CMK (cell line): ENCODE results near the gene AQP12A.

Source experiments
- DNase-seq: peaks from one replicate; pipeline ENCODE4 v3.0.0-alpha.2; 2010; ENCODE audit warnings: low read depth

Gene AQP12A

DNA sequence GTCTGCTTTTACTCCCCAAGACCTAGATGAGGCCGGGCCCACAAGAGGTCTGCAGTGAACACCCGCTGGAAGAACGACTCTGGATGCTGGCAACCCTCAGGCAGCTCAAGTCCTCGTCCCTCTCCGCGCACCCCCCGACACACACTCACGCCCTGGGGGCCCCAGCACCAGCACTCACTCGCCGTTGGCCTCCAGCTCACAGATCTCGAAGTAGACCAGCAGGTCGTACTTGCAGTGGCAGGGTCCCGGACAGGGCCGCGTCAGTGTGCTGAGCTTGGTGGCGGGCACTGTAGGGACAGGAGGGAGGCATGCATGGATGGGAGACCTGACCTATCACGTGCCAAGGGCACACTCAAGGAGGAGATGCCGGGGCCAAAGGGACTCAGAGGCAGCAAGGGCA lies 49.4 kb downstream of the AQP12A start:
- no peak for DNase-seq

DNA sequence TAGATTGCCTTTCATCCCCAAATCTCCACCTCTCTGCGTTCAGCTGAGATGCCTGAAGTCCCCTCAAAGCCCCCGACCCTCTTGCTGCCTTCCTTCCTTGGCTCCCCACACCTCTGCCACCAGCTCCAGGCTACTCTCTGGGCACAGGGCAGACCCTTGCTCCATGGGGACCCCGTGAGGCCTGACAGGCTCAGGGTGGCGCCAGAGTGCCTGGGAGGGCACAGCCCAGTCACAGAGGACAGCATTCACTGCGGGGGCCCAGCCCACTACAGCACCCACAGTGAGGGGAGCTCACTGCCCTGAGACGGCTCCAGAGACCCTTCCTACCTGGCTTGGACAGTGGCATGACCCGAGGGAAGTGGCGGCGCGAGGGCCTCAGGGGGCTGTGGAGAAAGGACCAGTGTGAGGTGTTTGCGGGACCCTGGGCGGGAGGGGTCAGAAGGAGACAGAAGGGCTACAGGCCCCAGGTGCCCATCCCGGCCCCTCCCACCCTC lies 51.0 kb downstream of the AQP12A start:
- DNase-seq: no peak

DNA sequence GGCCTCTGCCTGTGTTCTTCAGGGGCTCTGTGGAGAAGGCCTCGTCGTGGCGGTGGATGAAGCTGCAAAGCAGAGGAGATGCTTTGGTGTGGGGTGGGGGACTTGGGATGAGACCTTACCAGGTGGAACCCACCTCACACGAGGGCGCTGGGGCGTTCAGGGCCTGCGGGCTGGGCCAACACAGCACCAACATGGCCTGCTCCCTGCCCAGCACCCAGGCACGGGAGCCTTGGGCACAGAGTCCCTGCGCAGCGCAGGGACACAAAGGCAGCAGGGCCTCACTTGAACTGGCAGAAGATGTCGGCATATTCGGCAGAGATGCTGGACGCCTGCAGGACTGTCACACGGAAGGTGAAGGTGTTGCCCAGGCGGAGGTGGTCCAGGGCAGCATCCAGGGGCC lies 53.8 kb downstream of the AQP12A start:
- DNase-seq: no peak

DNA sequence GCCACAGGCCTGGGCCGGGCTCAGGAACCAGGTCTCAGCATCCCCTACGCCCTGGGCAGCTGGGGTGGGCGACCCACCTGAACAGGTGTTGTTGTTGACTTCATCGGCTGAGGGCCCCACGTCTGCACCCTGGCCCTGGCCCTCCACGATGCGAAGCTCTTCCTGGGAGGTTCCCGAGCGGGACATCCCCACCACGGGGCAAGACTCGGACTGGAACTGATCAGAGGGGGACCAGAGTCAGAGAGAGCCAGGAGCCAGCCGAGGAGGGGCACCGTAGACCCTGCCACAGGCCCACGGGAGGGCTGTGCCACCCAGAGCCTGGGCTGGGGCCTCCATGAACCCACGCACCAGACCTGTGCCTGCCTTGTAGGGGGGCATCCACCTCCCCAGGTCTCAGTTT lies 54.3 kb downstream of the AQP12A start:
- no peak for DNase-seq

DNA sequence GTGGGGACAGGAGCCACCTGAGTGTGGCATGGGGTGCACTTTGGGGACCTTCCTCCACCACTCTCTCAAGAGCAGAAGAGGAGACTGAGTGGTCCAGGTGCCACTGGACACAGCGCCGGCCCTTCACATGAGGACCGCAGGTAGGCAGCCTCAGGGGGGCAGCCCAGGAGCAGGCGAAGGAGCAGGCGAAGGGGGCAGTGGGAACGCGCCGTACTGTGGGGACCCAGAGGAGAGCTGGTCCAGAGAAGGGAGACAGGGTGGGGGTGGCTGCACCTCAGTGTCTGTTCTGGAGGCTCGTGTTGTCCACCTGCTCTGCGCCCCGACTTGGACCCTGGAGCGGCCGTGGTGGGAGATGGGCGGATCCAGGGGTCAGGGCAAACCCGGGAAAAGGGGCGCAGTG lies 55.0 kb downstream of the AQP12A start:
- no peak for DNase-seq

DNA sequence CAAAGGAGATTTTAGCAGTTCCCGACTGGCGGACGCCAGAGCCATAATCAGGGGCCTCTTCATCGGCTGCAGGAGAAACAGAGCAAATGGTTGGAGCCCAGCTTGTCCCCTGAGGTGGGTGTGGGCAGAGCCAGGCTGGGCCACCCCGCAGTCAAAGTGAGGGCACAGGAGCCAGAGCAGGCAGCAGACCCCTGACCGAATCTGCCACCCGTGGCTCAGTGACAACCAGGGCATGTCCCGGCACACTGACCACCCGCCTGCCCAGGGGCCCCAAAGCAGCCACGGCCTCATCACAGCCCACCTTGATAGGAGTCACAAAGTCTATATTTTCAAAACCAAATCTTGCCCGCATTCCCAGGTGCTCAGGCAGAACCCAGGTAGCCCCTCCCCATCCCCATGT lies 55.6 kb downstream of the AQP12A start:
- no peak for DNase-seq
